ENCODE results near the gene NRF1. TPM values are rescaled to one million over a fixed set of nuclear protein-coding genes. Genes with fewer than 3 reads are reported as not detected.

NRF1 gene
- total RNA-seq, 1 experiment from 2014 or later, result 19.3 TPM

DNA sequence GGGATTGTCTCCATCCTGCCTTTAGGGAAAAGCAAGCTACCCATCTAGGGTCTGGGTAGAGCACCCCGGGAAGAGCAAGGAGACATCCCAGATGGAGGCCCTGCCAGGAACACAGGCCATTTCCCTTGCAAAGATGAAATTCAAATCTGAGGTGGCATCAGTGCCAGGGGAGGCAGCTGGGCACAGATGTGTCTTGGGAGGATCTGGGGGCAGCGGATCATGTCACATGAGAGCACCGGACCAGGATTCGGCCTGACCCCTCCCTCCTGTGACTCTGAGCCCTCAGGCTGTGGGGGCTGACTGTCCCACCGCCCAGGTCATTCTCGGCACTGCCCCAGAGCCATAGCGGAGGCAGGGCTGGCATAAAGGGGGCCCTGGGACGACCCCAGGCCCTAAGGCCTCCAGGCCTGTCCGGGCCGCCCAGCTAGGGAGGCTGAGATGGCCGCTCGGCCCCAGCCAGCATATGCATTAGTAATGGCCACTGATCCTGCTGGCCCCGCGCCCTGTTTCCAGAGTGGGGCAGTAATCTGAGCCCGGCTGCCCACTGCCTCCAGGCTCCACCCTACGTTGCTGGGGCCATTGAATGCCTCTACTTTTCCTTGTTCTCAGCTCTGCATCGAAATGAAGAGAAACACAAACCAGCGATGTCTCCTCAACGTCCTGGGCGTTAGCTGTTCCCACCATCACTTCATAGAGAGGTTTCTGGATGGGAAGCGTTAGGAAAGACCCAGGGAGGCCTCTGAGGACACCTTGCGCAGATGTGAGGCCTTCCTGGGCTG is 192.8 kb downstream of the NRF1 start:
- H3K4me2 ChIP-seq (ENCODE audit: insufficient read depth, insufficient read length, low read length), result no peak overlapping the region
- H3K9ac ChIP-seq (ENCODE audit: extremely low read depth, insufficient read length, low read length), result no peak overlapping the region
- Mint-ChIP-seq H3K9me3 (no peaks in the 10 kb centered on the region), H3K36me3 (ENCODE audit: insufficient read depth in 1 of 3, low read depth in 3 of 3) (no peaks in the 10 kb centered on the region; a peak in 1 of 7 replicates), H3K4me3 (no peak overlapping the region), H3K27me3 (ENCODE audit: low read depth) (peaks cover 8% of the 10 kb centered on the region), H3K27ac (no peak overlapping the region; a peak in 1 of 7 replicates), H3K4me1 (peaks cover 25 to 34% of the 10 kb centered on the region in 2 experiments)
- H3K79me2 ChIP-seq (ENCODE audit: insufficient read depth, low read length), result no peaks in the 10 kb centered on the region
- no peak overlapping the region for H3K23ac ChIP-seq (ENCODE audit: insufficient read length, low read depth, low read length)
- no peak overlapping the region for H3T11ph ChIP-seq (ENCODE audit: low read length)
- H3K4me1 ChIP-seq (ENCODE audit: insufficient read depth, low read length), result peaks cover 8% of the 10 kb centered on the region
- H2AFZ ChIP-seq (ENCODE audit: low read length), result no peak overlapping the region
- H3K27ac ChIP-seq (ENCODE audit: insufficient read length, low read depth, low read length), result no peak overlapping the region
- H2BK20ac ChIP-seq (ENCODE audit: low read depth, low read length, poor library complexity, severe bottlenecking), result no peak overlapping the region
- H4K20me1 ChIP-seq (ENCODE audit: control insufficient read depth, insufficient read depth, insufficient read length), result no peaks in the 10 kb centered on the region
- no peak overlapping the region for H2BK15ac ChIP-seq (ENCODE audit: low read depth, low read length)
- H3K9me3 ChIP-seq (ENCODE audit: control insufficient read depth, low read depth, low read length), result no peaks in the 10 kb centered on the region
- no CpG with 5 or more reads among the region's 22 CpGs for WGBS (ENCODE audit: extremely low coverage, insufficient read length, low lambda C conversion rate)
- H4K5ac ChIP-seq (ENCODE audit: insufficient read length, low read depth, low read length), result no peak overlapping the region
- no peak overlapping the region for H3K18ac ChIP-seq (ENCODE audit: insufficient read length, low read depth, low read length)
- no peaks in the 10 kb centered on the region for H3K23me2 ChIP-seq (ENCODE audit: insufficient read length, low read depth, low read length, poor library complexity, severe bottlenecking)
- no peak overlapping the region for H3K14ac ChIP-seq (ENCODE audit: insufficient read depth, low read length)
- no peak overlapping the region for H2AK5ac ChIP-seq (ENCODE audit: insufficient read length, low read length)
- no peak overlapping the region for H2BK12ac ChIP-seq (ENCODE audit: insufficient read length, low read depth, low read length)
- H3K79me1 ChIP-seq (ENCODE audit: insufficient read depth, low read depth, low read length, poor library complexity, severe bottlenecking), result no peaks in the 10 kb centered on the region
- TF ChIP-seq, protein P1, sequence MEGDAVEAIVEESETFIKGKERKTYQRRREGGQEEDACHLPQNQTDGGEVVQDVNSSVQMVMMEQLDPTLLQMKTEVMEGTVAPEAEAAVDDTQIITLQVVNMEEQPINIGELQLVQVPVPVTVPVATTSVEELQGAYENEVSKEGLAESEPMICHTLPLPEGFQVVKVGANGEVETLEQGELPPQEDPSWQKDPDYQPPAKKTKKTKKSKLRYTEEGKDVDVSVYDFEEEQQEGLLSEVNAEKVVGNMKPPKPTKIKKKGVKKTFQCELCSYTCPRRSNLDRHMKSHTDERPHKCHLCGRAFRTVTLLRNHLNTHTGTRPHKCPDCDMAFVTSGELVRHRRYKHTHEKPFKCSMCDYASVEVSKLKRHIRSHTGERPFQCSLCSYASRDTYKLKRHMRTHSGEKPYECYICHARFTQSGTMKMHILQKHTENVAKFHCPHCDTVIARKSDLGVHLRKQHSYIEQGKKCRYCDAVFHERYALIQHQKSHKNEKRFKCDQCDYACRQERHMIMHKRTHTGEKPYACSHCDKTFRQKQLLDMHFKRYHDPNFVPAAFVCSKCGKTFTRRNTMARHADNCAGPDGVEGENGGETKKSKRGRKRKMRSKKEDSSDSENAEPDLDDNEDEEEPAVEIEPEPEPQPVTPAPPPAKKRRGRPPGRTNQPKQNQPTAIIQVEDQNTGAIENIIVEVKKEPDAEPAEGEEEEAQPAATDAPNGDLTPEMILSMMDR (conservative IDR thresholded peaks at IDR 0.05), result no peak
- no peak overlapping the region for H4K8ac ChIP-seq (replicated peaks; ENCODE audit: insufficient read length, low read depth, low read length)
- H2BK5ac ChIP-seq (ENCODE audit: insufficient read length, low read length), result no peak overlapping the region
- no peak overlapping the region for H4K91ac ChIP-seq (ENCODE audit: insufficient read length, low read depth, low read length)
- H3K27me3 ChIP-seq (ENCODE audit: insufficient read depth, low read length), result no peaks in the 10 kb centered on the region
- DNase-seq, result no peak
- no peak overlapping the region for H3K56ac ChIP-seq (ENCODE audit: insufficient read length, low read depth, low read length)
- H3K4ac ChIP-seq (ENCODE audit: low read depth, low read length), result no peak overlapping the region
- H2BK120ac ChIP-seq (ENCODE audit: low read depth, low read length, poor library complexity, severe bottlenecking), result no peak overlapping the region
